Panc1 (cell line): ENCODE data around the gene CHST6.

Source experiments
- POLR2AphosphoS5 ChIP-seq: IDR thresholded peaks from 2 replicates; pipeline ENCODE4 v1.6.1; 2012; ENCODE audit warnings: mild to moderate bottlenecking, low read depth, low read length, moderate library complexity
- TF ChIP-seq, protein P1 (sequence below), 2 experiments: IDR thresholded peaks; 2 replicates each; pipeline ENCODE4 v1.6.1; 2011 to 2012; ENCODE audit warnings: low read depth in 2 of 2, control low read depth in 1 of 2, low read length in 1 of 2, mild to moderate bottlenecking in 1 of 2, moderate library complexity in 1 of 2; ENCODE audit not compliant: insufficient read depth in 1 of 2

DNA sequence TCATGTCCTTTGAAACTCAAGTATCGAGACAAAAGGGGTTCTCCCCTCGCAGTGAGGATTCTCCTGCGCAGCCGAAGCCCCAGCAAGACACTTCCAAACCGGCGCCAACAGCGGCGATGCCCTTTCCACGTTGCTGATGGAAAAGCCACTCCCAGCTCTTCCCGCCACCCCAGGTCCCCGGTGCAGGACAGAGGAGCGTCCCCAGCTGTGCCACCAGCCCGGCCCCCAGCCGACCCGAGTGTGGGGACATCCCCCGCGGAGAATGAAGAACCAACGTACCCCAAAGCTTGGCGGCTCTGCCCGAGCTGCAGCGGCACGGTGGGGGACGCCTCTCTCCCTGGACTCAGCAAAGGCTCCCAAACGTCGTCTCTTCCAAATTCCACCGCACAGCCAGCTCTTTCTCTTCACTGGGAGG is 573 bp downstream of the CHST6 start:
- TF ChIP-seq, protein P1, sequence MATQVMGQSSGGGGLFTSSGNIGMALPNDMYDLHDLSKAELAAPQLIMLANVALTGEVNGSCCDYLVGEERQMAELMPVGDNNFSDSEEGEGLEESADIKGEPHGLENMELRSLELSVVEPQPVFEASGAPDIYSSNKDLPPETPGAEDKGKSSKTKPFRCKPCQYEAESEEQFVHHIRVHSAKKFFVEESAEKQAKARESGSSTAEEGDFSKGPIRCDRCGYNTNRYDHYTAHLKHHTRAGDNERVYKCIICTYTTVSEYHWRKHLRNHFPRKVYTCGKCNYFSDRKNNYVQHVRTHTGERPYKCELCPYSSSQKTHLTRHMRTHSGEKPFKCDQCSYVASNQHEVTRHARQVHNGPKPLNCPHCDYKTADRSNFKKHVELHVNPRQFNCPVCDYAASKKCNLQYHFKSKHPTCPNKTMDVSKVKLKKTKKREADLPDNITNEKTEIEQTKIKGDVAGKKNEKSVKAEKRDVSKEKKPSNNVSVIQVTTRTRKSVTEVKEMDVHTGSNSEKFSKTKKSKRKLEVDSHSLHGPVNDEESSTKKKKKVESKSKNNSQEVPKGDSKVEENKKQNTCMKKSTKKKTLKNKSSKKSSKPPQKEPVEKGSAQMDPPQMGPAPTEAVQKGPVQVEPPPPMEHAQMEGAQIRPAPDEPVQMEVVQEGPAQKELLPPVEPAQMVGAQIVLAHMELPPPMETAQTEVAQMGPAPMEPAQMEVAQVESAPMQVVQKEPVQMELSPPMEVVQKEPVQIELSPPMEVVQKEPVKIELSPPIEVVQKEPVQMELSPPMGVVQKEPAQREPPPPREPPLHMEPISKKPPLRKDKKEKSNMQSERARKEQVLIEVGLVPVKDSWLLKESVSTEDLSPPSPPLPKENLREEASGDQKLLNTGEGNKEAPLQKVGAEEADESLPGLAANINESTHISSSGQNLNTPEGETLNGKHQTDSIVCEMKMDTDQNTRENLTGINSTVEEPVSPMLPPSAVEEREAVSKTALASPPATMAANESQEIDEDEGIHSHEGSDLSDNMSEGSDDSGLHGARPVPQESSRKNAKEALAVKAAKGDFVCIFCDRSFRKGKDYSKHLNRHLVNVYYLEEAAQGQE (IDR thresholded peaks at IDR 0.05; ENCODE audit: insufficient read depth in 1 of 2, low read depth in 2 of 2, low read length in 1 of 2): no peak
- TF ChIP-seq POLR2AphosphoS5: no peak
